Smooth muscle cell (in vitro differentiated cells): ENCODE data around the gene SNX10. TPM values are rescaled to one million over a fixed set of nuclear protein-coding genes. Genes with fewer than 3 reads are reported as not detected.

Experiments
- DNase-seq: peaks from one replicate; lab custom pipeline; 2025; ENCODE audit not compliant: unreplicated experiment; lab: John Stamatoyannopoulos, UW
- H2AFZ ChIP-seq: fragments of 200-600 bp; sonication (generic); 2 replicates; pipeline ENCODE4 v1.6.0; 2016; ENCODE audit warnings: antibody characterized with exemption, low read depth, mild to moderate bottlenecking
- H3F3A ChIP-seq: fragments of 200-600 bp; sonication (generic); 2 replicates; pipeline ENCODE4 v1.6.0; 2017; ENCODE audit warnings: antibody characterized with exemption, low read depth
- H3K27ac ChIP-seq: fragments of 200-600 bp; sonication (generic); 2 replicates; pipeline ENCODE4 v1.5.1; 2016; ENCODE audit warnings: low read depth, mild to moderate bottlenecking
- H3K27me3 ChIP-seq: fragments of 200-600 bp; sonication (generic); 2 replicates; pipeline ENCODE4 v1.6.1; 2016; ENCODE audit warnings: low read depth, mild to moderate bottlenecking
- H3K36me3 ChIP-seq: fragments of 200-600 bp; sonication (generic); 2 replicates; pipeline ENCODE4 v1.5.1; 2016; ENCODE audit warnings: low read depth
- H3K4me1 ChIP-seq: fragments of 200-600 bp; sonication (generic); 2 replicates; pipeline ENCODE4 v1.5.1; 2016; ENCODE audit warnings: low read depth
- H3K4me2 ChIP-seq: fragments of 200-600 bp; sonication (generic); 2 replicates; pipeline ENCODE4 v1.6.0; 2016; ENCODE audit warnings: mild to moderate bottlenecking
- H3K4me3 ChIP-seq: fragments of 200-600 bp; sonication (generic); 2 replicates; pipeline ENCODE4 v1.5.1; 2016; ENCODE audit warnings: mild to moderate bottlenecking
- H3K79me2 ChIP-seq: fragments of 200-600 bp; sonication (generic); 2 replicates; pipeline ENCODE4 v1.6.0; 2016; ENCODE audit warnings: low read depth, mild to moderate bottlenecking
- H3K9ac ChIP-seq: fragments of 200-600 bp; sonication (generic); 2 replicates; pipeline ENCODE4 v1.6.0; 2016; ENCODE audit warnings: low read depth
- H3K9me3 ChIP-seq: fragments of 200-600 bp; sonication (generic); replicated peaks from 2 replicates; pipeline ENCODE4 v1.5.1; 2016; ENCODE audit warnings: low read depth
- H4K20me1 ChIP-seq: fragments of 200-600 bp; sonication (generic); 2 replicates; pipeline ENCODE4 v1.6.0; 2016; ENCODE audit warnings: low read depth
- CTCF ChIP-seq: fragments of 200-600 bp; sonication (generic); IDR thresholded peaks from 2 replicates; pipeline ENCODE4 v1.5.1; 2017; ENCODE audit warnings: borderline replicate concordance, mild to moderate bottlenecking, antibody characterized with exemption; ENCODE audit not compliant: insufficient read depth, poor library complexity, severe bottlenecking
- WGBS: methylation state at CpG from one replicate; pipeline ENCODE4 v1.1.7; 2016; ENCODE audit warnings: low lambda C conversion rate; 5-methylcytosine and 5-hydroxymethylcytosine counted together
- polyA plus RNA-seq: library from polyadenylated mRNA; unstranded; fragments of >200 nt; fragmentation: Nextera tagmentation; extraction: Ambion mirVana; gene quantifications from 2 replicates; pipeline ENCODE4 v1.2.1, GENCODE V29; 2016
- total RNA-seq: library from RNA; depleted of rRNA; stranded (reverse); fragments of >200 nt; gene quantifications from 2 replicates; pipeline ENCODE4 v1.2.3, GENCODE V29; 2014

SNX10 gene
- total and polyA plus RNA-seq, 2 experiments from 2014 or later, result 1.1 to 2.2 TPM

- Histone ChIP-seq H4K20me1 (no peaks in the 10 kb centered on the region), H2AFZ (peak overlapping the region; percentile 76), H3F3A (peaks cover 3% of the 10 kb centered on the region), H3K4me1 (peaks cover under 1% of the 10 kb centered on the region), H3K36me3 (no peaks in the 10 kb centered on the region), H3K27ac (no peak overlapping the region), H3K27me3 (peaks cover 14% of the 10 kb centered on the region), H3K4me2 (peak overlapping the region; percentile 74), H3K79me2 (no peaks in the 10 kb centered on the region), H3K9ac (no peak overlapping the region), H3K4me3 (peak overlapping the region; percentile 9), H3K9me3 (no peaks in the 10 kb centered on the region)
- no peak for DNase-seq
- WGBS, result 56% methylated on average over 5 of the region's 5 CpGs
- peak; percentile 6 for TF ChIP-seq CTCF
These were observed 78.3 kb downstream of the SNX10 start for GRCh38 chr7:26370011-26370410.

- Histone ChIP-seq H3K4me3 (no peak overlapping the region), H3F3A (no peaks in the 10 kb centered on the region), H3K36me3 (no peaks in the 10 kb centered on the region), H3K79me2 (no peaks in the 10 kb centered on the region), H3K4me2 (no peak overlapping the region), H4K20me1 (no peaks in the 10 kb centered on the region), H3K4me1 (peaks cover 8% of the 10 kb centered on the region), H3K27ac (no peak overlapping the region), H3K9ac (no peak overlapping the region), H2AFZ (no peak overlapping the region), H3K27me3 (peaks cover 23% of the 10 kb centered on the region), H3K9me3 (no peaks in the 10 kb centered on the region)
- no peak for TF ChIP-seq CTCF
- DNase-seq, result no peak
- whole genome bisulfite sequencing, result 89% methylated on average over 3 of the region's 3 CpGs
These were observed 80.6 kb downstream of the SNX10 start for GRCh38 chr7:26372249-26372648.

- Histone ChIP-seq H3K27ac (no peak overlapping the region), H3K79me2 (no peaks in the 10 kb centered on the region), H3F3A (no peaks in the 10 kb centered on the region), H3K9ac (no peak overlapping the region), H3K4me2 (no peak overlapping the region), H3K4me1 (peaks cover 8% of the 10 kb centered on the region), H3K27me3 (peaks cover 25% of the 10 kb centered on the region), H2AFZ (no peak overlapping the region), H3K4me3 (no peak overlapping the region), H3K9me3 (no peaks in the 10 kb centered on the region), H3K36me3 (no peaks in the 10 kb centered on the region), H4K20me1 (no peaks in the 10 kb centered on the region)
- 65% methylated on average over 2 of the region's 2 CpGs for WGBS
- TF ChIP-seq CTCF, result no peak
- DNase-seq, result no peak
These were observed 81.0 kb downstream of the SNX10 start for GRCh38 chr7:26372704-26373103.

- no peaks in the 10 kb centered on the region for H4K20me1 ChIP-seq
- H3F3A ChIP-seq, result no peaks in the 10 kb centered on the region
- H3K36me3 ChIP-seq, result no peaks in the 10 kb centered on the region
- H2AFZ ChIP-seq, result no peak overlapping the region
- WGBS, result 74% methylated on average over 6 of the region's 6 CpGs
- H3K4me2 ChIP-seq, result no peak overlapping the region
- H3K9ac ChIP-seq, result no peak overlapping the region
- H3K79me2 ChIP-seq, result no peaks in the 10 kb centered on the region
- peak overlapping the region; percentile 66 for H3K4me3 ChIP-seq
- peaks cover 8% of the 10 kb centered on the region for H3K4me1 ChIP-seq
- no peaks in the 10 kb centered on the region for H3K9me3 ChIP-seq
- no peak for TF ChIP-seq CTCF
- peaks cover 29% of the 10 kb centered on the region for H3K27me3 ChIP-seq
- DNase-seq, result no peak
- no peak overlapping the region for H3K27ac ChIP-seq
These were observed 83.1 kb downstream of the SNX10 start for GRCh38 chr7:26374647-26375373.
